Stomach (tissue), 4 donors: Measurements from ENCODE around the gene SLC6A12.

Experiments used
- CTCF ChIP-seq, 7 experiments: fragments of 450-650 bp in 4 of 7; fragments of 200-600 bp in 3 of 7; sonication (generic) in 3 of 7; IDR thresholded peaks; one replicate each; pipeline ENCODE4 v1.5.1; 2016 to 2019; ENCODE audit warnings: antibody characterized with exemption in 7 of 7, control low read depth in 2 of 7, mild to moderate bottlenecking in 1 of 7
- EP300 ChIP-seq: sonication (generic); formaldehyde crosslinking; IDR thresholded peaks from one replicate; pipeline ENCODE4 v1.6.1; 2017; ENCODE audit warnings: antibody characterized with exemption

DNA sequence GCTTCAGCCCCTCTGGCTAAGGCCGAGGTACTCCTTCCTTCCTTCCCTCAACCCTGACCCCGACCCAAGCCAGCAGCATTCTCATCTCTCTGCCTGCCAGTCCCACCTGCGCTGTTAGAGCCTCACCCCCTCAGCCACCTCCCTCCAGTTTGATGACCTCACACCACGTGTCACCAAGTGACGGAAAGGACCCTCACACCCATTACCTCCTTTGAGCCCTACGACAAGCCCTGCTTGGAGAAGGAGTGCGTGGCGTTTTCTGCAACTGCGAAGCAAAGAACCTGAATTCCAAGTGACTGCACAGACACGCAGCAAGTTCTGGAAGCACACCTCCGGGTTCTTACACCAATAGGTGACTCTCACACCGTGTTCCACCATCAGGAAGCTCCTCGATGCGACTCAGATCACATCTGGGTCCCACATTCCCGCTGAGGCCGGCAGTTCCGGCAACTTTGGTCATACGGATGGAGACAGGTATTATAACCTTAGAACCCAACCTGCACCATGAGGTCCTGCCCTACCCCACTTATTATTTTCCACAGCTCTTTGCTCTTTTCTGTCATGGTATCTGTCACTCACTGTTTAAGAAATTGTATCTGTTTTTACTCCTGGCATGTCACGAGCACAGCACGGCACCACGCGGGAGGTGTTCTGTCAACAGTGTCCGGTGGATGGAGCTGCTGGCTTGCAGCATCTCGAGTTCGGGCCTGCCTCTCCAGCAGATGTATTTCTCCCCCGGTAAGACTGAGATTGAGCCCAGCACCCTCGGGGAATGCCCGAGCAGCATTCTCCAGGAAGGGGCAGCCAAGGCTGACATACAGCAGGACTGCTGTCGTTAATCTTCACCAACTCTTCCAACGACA is 5.0 kb upstream of the SLC6A12 start:
- TF ChIP-seq CTCF (IDR thresholded peaks at IDR 0.05): no peak
- no peak for TF ChIP-seq EP300
